HG02970 (cell line): ENCODE data around the gene RWDD4.
"Not testable (repeated sequence)": the region's sequence is repeated elsewhere in the genome, so short reads cannot be mapped to it uniquely, and the experiment has no call there.

Experiments
- ATAC-seq: cut with Tn5 transposase; IDR thresholded peaks from one replicate; pipeline ENCODE4 v1.9.1; 2021; ENCODE audit warnings: mild to moderate bottlenecking, moderate library complexity, moderate number of reproducible peaks; ENCODE audit not compliant: unreplicated experiment, low FRiP score

Gene RWDD4

GRCh38 chr4:183636503-183636902 is 22.5 kb downstream of the RWDD4 start:
- no peak for ATAC-seq

GRCh38 chr4:183635741-183636140 is 23.2 kb downstream of the RWDD4 start:
- ATAC-seq = no peak

DNA sequence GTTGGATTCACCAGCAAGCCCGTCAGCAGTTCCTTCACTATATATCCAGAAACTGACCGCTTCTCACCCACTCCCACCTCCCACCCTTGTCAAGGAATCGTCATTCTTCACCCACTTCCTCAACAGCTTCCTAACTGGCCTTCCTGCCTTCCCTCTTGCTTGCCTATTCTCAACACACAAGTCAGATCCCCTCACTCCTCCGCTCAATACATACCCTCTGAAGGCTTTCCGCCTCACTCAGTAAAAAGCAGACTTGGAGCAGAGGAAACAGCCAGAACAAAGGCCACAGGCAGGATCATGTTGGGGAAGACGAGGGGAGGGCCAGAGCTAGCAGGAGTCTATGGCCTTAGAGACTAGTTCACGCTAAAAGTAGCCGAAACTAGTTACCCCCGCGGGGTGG is 23.7 kb downstream of the RWDD4 start:
- no peak for ATAC-seq

- no peak for ATAC-seq
Measured at GRCh38 chr4:183633476-183634400, 25.2 kb downstream of the RWDD4 start.

GRCh38 chr4:183632689-183633088 is 26.3 kb downstream of the RWDD4 start:
- ATAC-seq = no peak

- ATAC-seq = no peak
Measured at GRCh38 chr4:183631577-183632198, 27.3 kb downstream of the RWDD4 start.

DNA sequence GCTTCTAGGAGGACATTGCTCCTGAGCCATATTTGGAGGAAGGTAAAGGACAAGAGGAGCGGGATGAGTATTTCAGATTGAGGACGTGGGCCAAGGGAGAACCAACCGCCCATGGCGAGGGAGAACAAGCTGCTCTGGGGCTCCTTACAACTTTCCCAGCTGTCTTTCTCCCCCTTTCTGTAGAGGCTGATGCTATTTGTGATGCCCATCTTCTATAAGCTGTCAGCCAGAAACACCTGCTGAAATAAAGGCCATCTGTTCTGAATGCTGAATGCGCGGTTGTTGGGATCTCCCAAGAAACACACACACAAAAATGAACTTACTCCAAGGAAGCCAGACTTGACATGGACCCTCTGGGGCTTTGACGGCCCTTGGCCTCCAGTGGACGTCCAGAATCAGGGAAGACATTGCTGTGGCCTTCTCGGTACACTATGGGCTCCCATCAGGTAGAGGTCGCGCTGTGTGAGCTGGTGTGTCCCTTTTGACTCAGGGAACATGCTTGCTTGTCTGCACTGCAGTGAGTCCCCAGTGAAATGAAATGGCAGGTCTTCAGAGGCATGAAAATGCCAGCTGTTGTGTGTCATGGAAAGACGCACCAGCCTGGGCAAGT is 30.9 kb downstream of the RWDD4 start:
- no peak for ATAC-seq

DNA sequence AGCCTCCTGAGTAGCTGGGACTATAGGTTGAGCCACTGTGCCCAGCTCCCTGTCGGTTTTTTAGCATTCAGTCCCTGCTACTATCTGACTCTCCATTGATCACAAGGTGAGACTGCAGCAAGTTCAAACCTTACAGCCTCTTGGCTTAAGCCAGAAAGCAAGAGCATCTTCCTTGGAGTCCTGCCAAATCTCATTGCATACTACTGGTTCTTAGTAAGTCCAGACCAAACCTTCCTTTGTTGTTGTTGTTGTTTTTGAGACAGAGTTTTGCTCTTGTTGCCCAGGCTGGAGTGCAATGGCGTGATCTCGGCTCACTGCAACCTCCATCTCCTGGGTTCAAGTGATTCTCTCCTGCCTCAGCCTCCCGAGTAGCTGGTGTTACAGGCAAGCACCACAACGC is 31.7 kb downstream of the RWDD4 start:
- ATAC-seq = not testable (repeated sequence)

GRCh38 chr4:183626168-183626567 is 32.8 kb downstream of the RWDD4 start:
- ATAC-seq = no peak

DNA sequence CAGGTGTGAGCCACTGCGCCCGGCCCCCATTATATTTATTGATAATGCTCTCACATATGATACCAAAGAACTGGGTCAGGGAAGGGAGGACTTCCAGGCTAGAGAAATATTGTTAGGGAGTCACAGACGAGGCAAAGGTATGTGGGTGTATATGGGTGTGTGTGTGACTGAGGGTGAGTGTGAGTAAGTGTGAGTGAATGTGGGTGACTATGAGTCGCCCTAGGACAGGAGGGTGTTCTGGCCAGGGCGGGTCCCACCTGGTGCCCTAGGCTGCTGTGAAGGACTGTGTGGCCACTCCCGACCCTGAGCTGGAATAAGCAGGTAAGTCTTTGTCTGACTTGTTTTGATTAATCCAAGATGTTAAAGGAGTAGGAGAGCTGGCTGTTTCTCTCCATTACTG is 34.4 kb downstream of the RWDD4 start:
- ATAC-seq = no peak

DNA sequence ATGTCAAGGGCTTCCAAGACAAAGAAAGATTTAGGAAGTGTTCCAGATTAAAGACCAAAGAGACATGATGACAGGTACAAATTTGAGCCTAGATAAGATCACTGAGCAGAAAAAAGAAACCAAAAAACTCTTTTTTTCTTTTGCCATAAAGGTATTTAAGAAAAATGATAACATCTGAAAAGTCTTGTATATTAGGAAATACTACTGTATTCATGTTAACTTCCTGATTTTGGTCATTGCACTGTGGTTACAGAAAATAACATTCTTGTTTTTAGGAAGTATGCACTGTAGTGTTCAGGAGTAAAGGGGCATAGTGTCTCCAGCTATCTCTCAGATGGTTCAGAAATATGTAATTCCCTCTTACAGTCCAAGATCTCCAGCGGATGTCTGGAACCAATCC is 37.1 kb downstream of the RWDD4 start:
- ATAC-seq = no peak

DNA sequence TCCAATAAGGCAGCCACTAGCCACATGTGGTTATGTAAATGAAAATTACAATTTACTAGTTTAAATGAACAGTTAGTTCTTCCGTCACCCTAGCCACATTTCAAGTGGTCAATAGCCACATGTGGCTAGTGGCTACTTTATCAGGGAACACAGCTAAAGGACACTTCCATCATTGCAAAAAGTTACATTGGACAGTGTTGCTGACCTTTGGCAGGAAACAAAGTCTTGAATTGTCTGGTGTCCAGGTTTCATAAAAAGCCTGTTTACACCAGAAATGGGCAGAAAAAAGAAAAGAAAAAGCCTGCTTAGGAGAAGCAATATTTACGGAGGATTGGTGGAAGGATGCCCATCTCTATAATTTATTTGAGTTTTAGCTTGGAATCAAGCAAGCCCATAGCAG is 38.6 kb downstream of the RWDD4 start:
- ATAC-seq = no peak

- no peak for ATAC-seq
Measured at GRCh38 chr4:183618681-183619080, 40.3 kb downstream of the RWDD4 start.

GRCh38 chr4:183617075-183617474 is 41.9 kb downstream of the RWDD4 start:
- no peak for ATAC-seq

- ATAC-seq = no peak
Measured at GRCh38 chr4:183612329-183613250, 46.4 kb downstream of the RWDD4 start.

GRCh38 chr4:183611210-183611830 is 47.7 kb downstream of the RWDD4 start:
- ATAC-seq = no peak

DNA sequence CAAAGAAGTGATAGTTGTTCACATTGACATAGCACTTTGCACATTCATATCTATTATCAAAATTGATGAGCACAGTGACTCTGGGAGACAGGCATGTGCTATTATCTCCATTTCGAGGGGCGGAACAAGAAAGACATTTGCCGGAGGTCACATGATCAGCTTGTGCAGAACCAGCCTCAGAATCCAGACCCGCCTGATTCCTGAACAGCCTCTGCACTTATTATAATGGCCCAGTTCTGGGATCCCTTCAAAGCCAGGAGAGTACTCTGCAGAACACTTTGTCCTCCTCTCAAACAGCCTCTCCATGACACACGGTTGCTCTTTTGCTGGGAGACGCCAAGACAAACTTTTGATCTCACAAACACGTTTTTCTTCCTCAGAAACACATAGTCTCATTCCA is 48.4 kb downstream of the RWDD4 start:
- no peak for ATAC-seq

- no peak for ATAC-seq
Measured at GRCh38 chr4:183610033-183610432, 49.0 kb downstream of the RWDD4 start.

DNA sequence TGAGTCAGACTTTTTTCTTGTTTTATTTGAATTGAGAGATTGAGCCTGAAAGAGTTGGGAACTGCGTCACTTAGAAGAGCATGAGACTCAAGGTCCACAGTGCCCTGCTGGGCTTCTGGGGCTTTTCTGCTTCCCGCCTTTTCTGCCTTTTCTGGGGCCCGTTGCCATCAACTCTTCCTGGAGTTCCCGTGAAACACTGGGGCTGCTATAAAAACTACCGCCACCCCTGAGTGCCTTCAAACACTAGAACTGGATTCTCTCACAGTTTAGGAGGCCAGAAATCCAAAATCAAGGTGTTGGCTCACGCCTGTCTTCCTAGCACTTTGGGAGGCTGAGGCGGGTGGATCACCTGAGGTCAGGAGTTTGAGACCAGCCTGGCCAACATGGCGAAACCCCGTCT is 49.8 kb downstream of the RWDD4 start:
- ATAC-seq = no peak

DNA sequence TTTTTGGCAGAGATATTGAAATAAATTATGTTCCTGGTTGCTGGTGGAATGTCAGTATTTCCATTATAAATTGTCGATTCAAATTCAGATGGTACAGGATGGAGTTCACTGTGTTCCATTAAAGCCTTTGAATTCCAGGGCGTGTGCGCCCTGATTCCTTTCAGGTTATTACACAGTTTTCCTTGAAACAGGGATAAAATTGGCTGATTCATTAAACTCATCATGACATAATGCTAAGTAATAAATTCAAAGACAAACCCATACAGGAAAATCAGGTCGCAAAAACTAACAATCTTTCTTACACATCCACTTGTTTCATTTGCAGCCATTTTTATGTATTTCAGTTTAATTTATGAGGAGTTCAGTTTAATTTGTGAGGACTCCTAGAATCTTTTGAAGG is 51.1 kb downstream of the RWDD4 start:
- no peak for ATAC-seq
